PC-3 (cell line): Measurements from ENCODE around the gene ITGA8. TPM values are rescaled to one million over a fixed set of nuclear protein-coding genes. Genes with fewer than 3 reads are reported as not detected.

Experiments
- ATAC-seq: fragments of 200-7000 bp; cut with Tn5 transposase; 2 replicates; pipeline ENCODE4 v1.9.1; 2020; ENCODE audit warnings: mild to moderate bottlenecking, moderate library complexity
- BruUV-seq: library from RNA; stranded (reverse); fragments of 400-500 nt; replicated peaks from 2 replicates; lab custom pipeline; 2021; lab: Mats Ljungman, UMichigan
- CTCF ChIA-PET: fragments of 300-600 bp; sonication (Branson Sonifier 250); formaldehyde crosslinking; loops from one replicate; lab custom pipeline; 2022; ENCODE audit warnings: antibody characterized with exemption; lab: Charles Lee
- POLR2A ChIA-PET: fragments of 300-600 bp; sonication (Branson Sonifier 250); formaldehyde crosslinking; loops from one replicate; lab custom pipeline; 2022; ENCODE audit warnings: antibody characterized with exemption; ENCODE audit not compliant: unreplicated experiment; lab: Charles Lee
- DNase-seq: peaks from one replicate; pipeline ENCODE4 v3.0.0-alpha.2; 2015
- H2AFZ ChIP-seq: fragments of 300-600 bp; sonication (generic); 2 replicates; pipeline ENCODE4 v1.6.0; 2016; ENCODE audit warnings: antibody characterized with exemption, low read length
- H3F3A ChIP-seq: fragments of 300-600 bp; sonication (generic); one replicate; pipeline ENCODE4 v1.6.0; 2017; ENCODE audit warnings: antibody characterized with exemption, low read length, control low read depth, mild to moderate bottlenecking; ENCODE audit not compliant: unreplicated experiment
- H3K27ac ChIP-seq: fragments of 300-600 bp; sonication (generic); 2 replicates; pipeline ENCODE4 v1.5.1; 2016; ENCODE audit warnings: mild to moderate bottlenecking, low read length
- H3K27me3 ChIP-seq: fragments of 300-600 bp; sonication (generic); 2 replicates; pipeline ENCODE4 v1.6.1; 2016; ENCODE audit warnings: low read length, mixed read lengths
- H3K36me3 ChIP-seq: fragments of 300-600 bp; sonication (generic); 2 replicates; pipeline ENCODE4 v1.6.1; 2016; ENCODE audit warnings: low read depth, mixed run types, low read length, mixed read lengths
- H3K4me1 ChIP-seq: fragments of 300-600 bp; sonication (generic); 2 replicates; pipeline ENCODE4 v1.5.1; 2016; ENCODE audit warnings: low read length; ENCODE audit not compliant: insufficient read depth
- H3K4me2 ChIP-seq: fragments of 300-600 bp; sonication (generic); 2 replicates; pipeline ENCODE4 v1.6.0; 2016; ENCODE audit warnings: low read length
- H3K4me3 ChIP-seq: fragments of 300-600 bp; sonication (generic); 2 replicates; pipeline ENCODE4 v1.5.1; 2016; ENCODE audit warnings: mild to moderate bottlenecking, low read length, mixed read lengths
- H3K79me2 ChIP-seq: fragments of 300-600 bp; sonication (generic); 2 replicates; pipeline ENCODE4 v1.6.1; 2017; ENCODE audit warnings: low read length, mixed read lengths
- H3K9ac ChIP-seq: fragments of 300-600 bp; sonication (generic); 2 replicates; pipeline ENCODE4 v1.6.0; 2016; ENCODE audit warnings: mild to moderate bottlenecking, low read length
- H3K9me2 ChIP-seq: fragments of 300-600 bp; sonication (generic); replicated peaks from 2 replicates; pipeline ENCODE4 v1.6.1; 2016; ENCODE audit warnings: mixed run types, low read length, mixed read lengths
- H3K9me3 ChIP-seq: fragments of 300-600 bp; sonication (generic); 2 replicates; pipeline ENCODE4 v1.6.1; 2016; ENCODE audit warnings: low read length, mixed read lengths
- H4K20me1 ChIP-seq: fragments of 300-600 bp; sonication (generic); 2 replicates; pipeline ENCODE4 v1.6.1; 2016; ENCODE audit warnings: low read length, mixed read lengths
- CTCF ChIP-seq: fragments of 300-600 bp; sonication (generic); conservative IDR thresholded peaks from 2 replicates; pipeline ENCODE4 v1.5.1; 2017; ENCODE audit warnings: antibody characterized with exemption, low read depth, mild to moderate bottlenecking, low read length
- EZH2 ChIP-seq: fragments of 300-600 bp; sonication (generic); IDR thresholded peaks from one replicate; pipeline ENCODE4 v1.6.1; 2017; ENCODE audit warnings: antibody characterized with exemption, mild to moderate bottlenecking, low read length; ENCODE audit not compliant: unreplicated experiment
- EZH2phosphoT487 ChIP-seq: fragments of 300-600 bp; sonication (generic); IDR thresholded peaks from 2 replicates; pipeline ENCODE4 v1.6.1; 2018; ENCODE audit warnings: mild to moderate bottlenecking, antibody characterized with exemption, low read length, borderline replicate concordance
- intact Hi-C: fragments of 100-400 bp; cut with micrococcal nuclease; formaldehyde crosslinking; loops from 2 replicates; pipeline ENCODE4 v1.9.0; 2023
- total RNA-seq: library from RNA; depleted of rRNA; stranded (reverse); fragments of >200 nt; gene quantifications from 2 replicates; pipeline ENCODE4 v1.2.3, GENCODE V29; 2014

ITGA8 gene
- total RNA-seq, 1 experiment from 2014 or later: not detected

- H3K9ac ChIP-seq: no peak overlapping the region
- CTCF ChIA-PET: no interaction called here
- no peaks in the 10 kb centered on the region for H3K79me2 ChIP-seq
- H4K20me1 ChIP-seq: no peaks in the 10 kb centered on the region
- H3K9me2 ChIP-seq: no peaks in the 10 kb centered on the region
- H3F3A ChIP-seq: no peaks in the 10 kb centered on the region
- H2AFZ ChIP-seq: no peak overlapping the region
- TF ChIP-seq EZH2phosphoT487 (no peak), EZH2 (no peak), CTCF (no peak)
- H3K4me2 ChIP-seq: no peak overlapping the region
- ATAC-seq (no peak), DNase-seq (no peak)
- intact Hi-C loops: no loop called here
- peaks cover 38% of the 10 kb centered on the region for H3K27me3 ChIP-seq
- POLR2A ChIA-PET: no interaction called here
- no peak overlapping the region for H3K4me3 ChIP-seq
- no TSS peak for BruUV-seq
- H3K9me3 ChIP-seq: no peaks in the 10 kb centered on the region
- H3K4me1 ChIP-seq: no peaks in the 10 kb centered on the region
- no peaks in the 10 kb centered on the region for H3K36me3 ChIP-seq
- no peak overlapping the region for H3K27ac ChIP-seq
Measured at GRCh38 chr10:15684768-15685167, 35.0 kb downstream of the ITGA8 start.

- no peak overlapping the region for H3K9ac ChIP-seq
- ATAC-seq (no peak), DNase-seq (no peak)
- peaks cover 29% of the 10 kb centered on the region for H3K27me3 ChIP-seq
- BruUV-seq: no TSS peak
- H3K4me2 ChIP-seq: no peak overlapping the region
- TF ChIP-seq EZH2: no peak
- no peak for TF ChIP-seq EZH2phosphoT487
- TF ChIP-seq CTCF: no peak
- no peaks in the 10 kb centered on the region for H4K20me1 ChIP-seq
- no peaks in the 10 kb centered on the region for H3F3A ChIP-seq
- POLR2A ChIA-PET: no interaction called here
- no peaks in the 10 kb centered on the region for H3K79me2 ChIP-seq
- H3K4me1 ChIP-seq: no peaks in the 10 kb centered on the region
- H3K4me3 ChIP-seq: no peak overlapping the region
- CTCF ChIA-PET: no interaction called here
- H3K36me3 ChIP-seq: no peaks in the 10 kb centered on the region
- no peaks in the 10 kb centered on the region for H3K9me2 ChIP-seq
- no peak overlapping the region for H3K27ac ChIP-seq
- no peak overlapping the region for H2AFZ ChIP-seq
- H3K9me3 ChIP-seq: no peaks in the 10 kb centered on the region
- intact Hi-C loops: no loop called here
Measured at GRCh38 chr10:15681076-15681475, 38.6 kb downstream of the ITGA8 start.

- no peak overlapping the region for H3K27ac ChIP-seq
- ATAC-seq (no peak), DNase-seq (no peak)
- H3K9me3 ChIP-seq: no peaks in the 10 kb centered on the region
- H3K4me1 ChIP-seq: no peaks in the 10 kb centered on the region
- no peak overlapping the region for H3K9ac ChIP-seq
- BruUV-seq: no TSS peak
- H3K4me3 ChIP-seq: no peak overlapping the region
- peaks cover 16% of the 10 kb centered on the region for H3K27me3 ChIP-seq
- CTCF ChIA-PET: no interaction called here
- intact Hi-C loops: no loop called here
- no peaks in the 10 kb centered on the region for H3K36me3 ChIP-seq
- POLR2A ChIA-PET: no interaction called here
- TF ChIP-seq CTCF (no peak), EZH2 (no peak), EZH2phosphoT487 (no peak)
- H3K79me2 ChIP-seq: no peaks in the 10 kb centered on the region
- H3K4me2 ChIP-seq: no peak overlapping the region
- no peaks in the 10 kb centered on the region for H3K9me2 ChIP-seq
- no peaks in the 10 kb centered on the region for H4K20me1 ChIP-seq
- no peaks in the 10 kb centered on the region for H3F3A ChIP-seq
- H2AFZ ChIP-seq: no peak overlapping the region
Measured at GRCh38 chr10:15678851-15679250, 40.9 kb downstream of the ITGA8 start.
